AG09309 (cell line): ENCODE measurements around the gene TBL1XR1.

ENCODE experiments used
- DNase-seq: peaks from one replicate; pipeline ENCODE4 v3.0.0-alpha.2; 2010; ENCODE audit warnings: low read depth
- H3K4me3 ChIP-seq: 2 replicates; pipeline ENCODE4 v1.5.1; 2011; ENCODE audit warnings: mild to moderate bottlenecking, low read depth, low read length, moderate library complexity; ENCODE audit not compliant: control insufficient read depth
- CTCF ChIP-seq: IDR thresholded peaks from 2 replicates; pipeline ENCODE4 v1.5.1; 2011; ENCODE audit warnings: mild to moderate bottlenecking, low read depth, low read length, inconsistent platforms; ENCODE audit not compliant: insufficient read depth, control insufficient read depth; ENCODE audit errors: missing control alignments

TBL1XR1 gene

DNA sequence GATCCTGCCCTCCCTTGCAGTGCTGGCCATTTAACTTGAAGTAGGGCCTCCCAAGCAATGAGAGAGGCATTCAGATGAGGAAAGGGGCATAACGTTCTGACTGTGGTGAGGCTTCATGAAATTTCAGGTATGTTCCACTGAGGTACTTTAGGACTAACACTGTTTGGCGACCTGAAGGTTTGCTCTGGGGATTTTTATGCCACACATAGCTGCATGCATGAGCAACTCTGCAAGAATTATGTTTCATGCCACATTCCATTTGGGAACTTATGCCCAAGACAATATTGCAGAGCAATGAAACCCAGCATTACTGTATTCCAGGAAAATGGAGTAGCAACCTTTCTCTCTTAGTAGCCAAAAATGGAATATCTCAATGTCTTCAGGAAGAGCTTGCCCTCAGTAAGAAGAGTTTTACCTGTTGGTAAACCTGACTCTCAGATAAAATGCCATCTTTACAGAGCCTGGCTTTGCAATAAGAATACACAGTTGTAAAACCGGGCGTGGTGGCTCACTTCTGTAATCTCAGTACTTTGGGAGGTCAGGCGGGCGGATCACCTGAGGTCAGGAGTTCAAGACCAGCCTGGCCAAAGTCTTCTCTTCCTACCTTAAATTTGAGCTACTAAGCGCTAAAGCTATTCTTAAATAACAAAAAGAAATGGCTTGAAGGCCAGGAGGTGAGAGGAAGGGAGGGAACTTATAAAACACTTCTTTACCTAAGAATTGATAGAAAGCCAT is 16.7 kb upstream of the TBL1XR1 start:
- no peak for DNase-seq
- no peak overlapping the region for H3K4me3 ChIP-seq
- TF ChIP-seq CTCF: no peak

GRCh38 chr3:177212756-177213155 is 15.5 kb upstream of the TBL1XR1 start:
- no peak overlapping the region for H3K4me3 ChIP-seq
- no peak for DNase-seq
- no peak for TF ChIP-seq CTCF

GRCh38 chr3:177212278-177212610 is 15.0 kb upstream of the TBL1XR1 start:
- no peak overlapping the region for H3K4me3 ChIP-seq
- no peak for TF ChIP-seq CTCF
- DNase-seq: no peak

- no peak for DNase-seq
- H3K4me3 ChIP-seq: no peak overlapping the region
- TF ChIP-seq CTCF: no peak
Observed at GRCh38 chr3:177211503-177212277, 14.4 kb upstream of the TBL1XR1 start.

DNA sequence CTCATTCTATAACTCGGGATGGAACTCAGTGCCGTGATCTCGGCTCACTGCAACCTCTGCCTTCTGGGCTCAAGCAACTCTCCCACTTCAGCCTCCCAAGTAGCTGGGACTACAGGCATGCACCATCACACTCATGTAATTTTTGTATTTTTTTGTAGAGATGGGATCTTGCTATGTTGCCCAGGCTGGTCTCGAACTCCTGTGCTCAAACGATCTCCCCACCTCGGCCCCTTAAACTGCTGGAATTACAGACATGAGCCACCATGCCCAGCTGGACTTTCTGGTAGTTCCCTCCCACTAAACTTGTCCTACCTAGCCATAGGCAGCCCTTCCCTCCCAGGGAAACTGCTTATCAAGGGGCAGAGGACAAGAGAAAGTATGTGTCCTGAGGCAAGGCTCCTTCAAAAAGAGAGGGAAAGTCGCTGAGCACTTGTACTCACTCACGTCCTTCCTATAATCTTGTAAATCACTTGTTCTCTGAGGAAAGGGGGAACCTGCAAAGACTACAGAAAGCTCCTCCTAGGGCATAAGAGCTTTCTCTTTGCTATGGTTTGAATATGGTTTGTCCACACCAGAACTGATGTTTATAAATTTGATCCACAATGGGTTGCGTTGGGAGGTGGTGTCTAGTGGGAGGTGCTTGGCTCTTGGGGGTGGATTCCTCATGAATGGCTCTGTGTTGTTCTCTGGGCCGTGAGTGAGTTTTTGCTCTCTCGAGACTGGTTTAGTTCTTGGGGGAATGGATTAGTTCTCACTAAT is 13.6 kb upstream of the TBL1XR1 start:
- DNase-seq: no peak
- no peak overlapping the region for H3K4me3 ChIP-seq
- TF ChIP-seq CTCF: no peak

- no peak for DNase-seq
- no peak overlapping the region for H3K4me3 ChIP-seq
Observed at GRCh38 chr3:177209509-177209908, 12.2 kb upstream of the TBL1XR1 start.

More at GRCh38 chr3:177209509-177209908, 12.2 kb upstream of the TBL1XR1 start:
- TF ChIP-seq CTCF: no peak
